Peyer's patch (tissue), 4 donors: ENCODE results near the gene GARIN5A.

Experiments
- CTCF ChIP-seq, 6 experiments: fragments of 450-650 bp in 4 of 6; fragments of 200-600 bp in 2 of 6; sonication (generic) in 1 of 6; IDR thresholded peaks; one replicate each; pipeline ENCODE4 v1.5.1; 2017 to 2019; ENCODE audit warnings: antibody characterized with exemption in 6 of 6, mild to moderate bottlenecking in 3 of 6, moderate library complexity in 1 of 6
- POLR2A ChIP-seq, 2 donors: fragments of 450-650 bp; IDR thresholded peaks; one replicate each; pipeline ENCODE4 v1.5.1; 2017; ENCODE audit warnings: antibody characterized with exemption in 2 of 2, mild to moderate bottlenecking in 2 of 2, moderate library complexity in 2 of 2

GRCh38 chr19:50475736-50476223 lies 868 bp downstream of the GARIN5A start:
- TF ChIP-seq CTCF (IDR thresholded peaks at IDR 0.05) (no peak), POLR2A (IDR thresholded peaks at IDR 0.05) (no peak)
